GM18508 (cell line): Measurements from ENCODE around the gene TMEM38B.
A peak's percentile ranks its signal among the peaks of the same experiment; 100 is the strongest.
"Not testable (repeated sequence)": the region's sequence is repeated elsewhere in the genome, so short reads cannot be mapped to it uniquely, and the experiment has no call there.

Experiments used
- ATAC-seq: cut with Tn5 transposase; IDR thresholded peaks from one replicate; pipeline ENCODE4 v1.9.1; 2021; ENCODE audit warnings: moderate number of reproducible peaks; ENCODE audit not compliant: insufficient read depth, unreplicated experiment

TMEM38B gene

DNA sequence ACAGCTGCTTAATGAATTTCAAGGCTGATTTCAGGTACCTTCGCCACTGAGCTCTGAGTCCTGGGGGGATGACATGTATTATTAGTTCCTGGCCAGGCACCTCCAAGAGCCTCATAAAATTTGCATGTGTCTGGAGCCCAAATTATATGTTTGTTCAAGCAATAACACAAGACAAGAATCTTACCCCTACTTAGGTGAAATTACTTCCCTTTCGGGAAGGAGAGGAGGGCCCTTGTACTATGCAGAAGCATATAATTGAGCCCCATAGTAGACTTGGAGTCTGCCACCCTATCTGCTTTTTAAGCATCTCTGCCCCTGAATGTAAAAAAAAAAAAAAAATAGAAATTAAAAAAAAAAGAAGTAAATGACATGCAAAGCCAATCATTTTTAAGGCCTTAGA, 13.0 kb upstream of the TMEM38B start:
- ATAC-seq: no peak

DNA sequence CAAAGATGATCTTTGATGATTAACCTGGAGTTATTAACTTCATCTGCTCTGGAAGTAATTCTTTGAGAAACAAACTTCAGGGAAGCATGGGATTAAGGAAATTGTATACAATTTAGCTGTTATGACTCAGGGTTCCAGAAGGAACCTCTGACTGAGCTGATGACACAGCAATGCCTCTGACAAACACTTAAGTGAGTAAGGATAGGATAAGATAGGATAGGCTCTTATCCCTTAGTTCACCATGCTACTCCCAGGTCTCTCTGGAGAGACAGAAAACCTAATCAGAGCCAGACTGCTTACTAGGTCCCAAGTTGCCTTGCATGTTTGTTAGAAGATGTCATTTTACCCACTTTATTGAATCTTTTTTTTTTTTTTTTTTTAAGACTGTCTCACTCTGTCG, 12.6 kb upstream of the TMEM38B start:
- ATAC-seq: no peak

DNA sequence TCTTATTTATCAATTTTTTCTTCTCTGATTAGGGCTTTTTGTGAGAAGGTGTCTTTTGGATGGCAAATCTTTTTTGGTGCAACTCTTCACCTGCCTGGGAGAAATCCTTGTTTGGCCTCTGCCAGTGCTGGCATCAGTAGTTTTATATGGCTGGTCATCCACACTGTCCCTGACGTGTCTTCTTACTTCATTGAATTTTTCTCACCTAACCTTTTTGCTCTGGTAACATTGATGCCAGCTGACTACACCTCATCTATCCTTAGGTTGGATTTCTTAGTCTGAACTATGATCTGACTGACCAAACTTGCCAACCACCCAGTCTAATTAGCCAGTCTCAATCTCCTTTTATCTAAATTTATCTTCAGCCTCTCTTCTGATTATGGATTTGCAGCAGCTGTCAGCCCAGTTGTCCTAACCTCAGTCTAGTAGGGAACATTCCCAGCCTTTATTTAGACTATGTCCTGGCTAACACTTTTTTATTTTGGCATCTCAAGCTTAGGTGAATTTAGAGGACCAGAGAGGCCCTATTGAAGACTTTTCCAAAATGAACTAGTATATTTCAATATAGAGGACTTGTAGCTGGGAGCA, 10.6 kb upstream of the TMEM38B start:
- no peak for ATAC-seq

DNA sequence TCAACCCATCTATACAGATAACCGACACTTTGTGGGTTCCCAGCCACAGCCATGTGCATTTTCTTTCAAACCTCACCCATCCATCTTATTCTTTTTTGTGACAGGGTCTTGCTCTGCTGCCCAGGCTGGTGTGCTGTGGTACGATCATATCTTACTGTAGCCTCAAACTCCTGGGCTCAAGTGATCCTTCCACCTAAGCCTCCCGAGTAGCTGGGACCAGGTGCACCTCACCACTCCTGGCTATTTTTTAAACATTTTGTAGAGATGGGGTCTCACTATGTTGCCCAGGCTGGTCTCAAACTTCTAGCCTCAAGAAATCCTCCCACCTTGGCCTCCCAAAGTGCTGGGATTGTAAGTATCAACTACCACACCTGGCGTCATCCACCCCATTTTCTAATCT, 7.4 kb upstream of the TMEM38B start:
- ATAC-seq: no peak

DNA sequence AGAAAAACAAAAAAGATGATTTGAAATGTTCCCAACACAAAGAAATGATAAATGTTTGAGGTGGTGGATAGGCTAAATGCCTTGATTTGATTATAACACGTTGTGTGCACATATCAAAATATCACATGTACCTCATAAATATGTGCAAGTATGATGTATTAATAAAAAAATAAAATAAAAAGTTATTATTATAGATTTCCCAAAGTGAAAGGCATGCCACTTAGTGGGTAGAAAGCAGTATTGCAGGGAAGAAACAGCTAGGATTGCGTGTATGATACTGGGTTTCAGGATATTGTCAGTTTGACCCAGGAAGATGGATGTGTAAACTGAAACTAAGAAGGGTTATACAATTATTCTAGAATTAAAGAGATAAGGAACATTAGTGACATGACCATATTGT, 3.6 kb upstream of the TMEM38B start:
- ATAC-seq: no peak

DNA sequence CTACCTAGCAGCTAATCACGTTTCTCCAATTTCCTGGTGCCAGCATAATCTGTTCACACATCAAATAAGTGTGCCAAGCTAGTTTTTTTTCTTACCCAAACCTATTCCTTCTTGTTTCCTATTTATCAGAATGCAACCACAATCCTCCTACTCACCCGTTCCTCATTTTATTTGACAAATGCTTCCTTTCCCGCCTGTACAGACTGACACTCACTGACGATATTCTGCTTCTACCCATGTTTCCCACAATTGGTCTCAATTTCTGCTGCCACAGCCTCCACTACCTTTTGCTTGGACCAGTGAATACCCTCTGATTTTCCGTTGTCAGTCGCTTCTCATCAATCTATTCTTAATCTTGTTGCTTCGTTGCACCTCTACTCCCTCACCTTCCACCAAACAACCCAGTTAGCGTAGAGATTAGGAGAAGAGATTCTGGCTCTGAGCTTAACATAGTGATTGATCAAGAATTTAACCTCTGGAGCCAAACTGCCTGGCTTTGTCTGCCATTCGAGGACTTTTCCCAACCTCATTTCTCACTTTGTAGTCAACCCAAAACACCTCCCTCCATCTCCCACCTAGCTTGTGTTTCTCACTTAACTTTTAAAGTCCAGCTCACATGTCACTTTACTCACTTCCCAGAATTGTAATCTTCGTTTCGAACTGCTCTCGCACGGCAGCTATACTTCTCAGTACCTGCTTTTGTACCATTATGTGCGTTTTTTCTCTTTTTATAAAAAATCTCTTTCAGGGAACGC, 729 bp upstream of the TMEM38B start:
- peak; percentile 21 for ATAC-seq

DNA sequence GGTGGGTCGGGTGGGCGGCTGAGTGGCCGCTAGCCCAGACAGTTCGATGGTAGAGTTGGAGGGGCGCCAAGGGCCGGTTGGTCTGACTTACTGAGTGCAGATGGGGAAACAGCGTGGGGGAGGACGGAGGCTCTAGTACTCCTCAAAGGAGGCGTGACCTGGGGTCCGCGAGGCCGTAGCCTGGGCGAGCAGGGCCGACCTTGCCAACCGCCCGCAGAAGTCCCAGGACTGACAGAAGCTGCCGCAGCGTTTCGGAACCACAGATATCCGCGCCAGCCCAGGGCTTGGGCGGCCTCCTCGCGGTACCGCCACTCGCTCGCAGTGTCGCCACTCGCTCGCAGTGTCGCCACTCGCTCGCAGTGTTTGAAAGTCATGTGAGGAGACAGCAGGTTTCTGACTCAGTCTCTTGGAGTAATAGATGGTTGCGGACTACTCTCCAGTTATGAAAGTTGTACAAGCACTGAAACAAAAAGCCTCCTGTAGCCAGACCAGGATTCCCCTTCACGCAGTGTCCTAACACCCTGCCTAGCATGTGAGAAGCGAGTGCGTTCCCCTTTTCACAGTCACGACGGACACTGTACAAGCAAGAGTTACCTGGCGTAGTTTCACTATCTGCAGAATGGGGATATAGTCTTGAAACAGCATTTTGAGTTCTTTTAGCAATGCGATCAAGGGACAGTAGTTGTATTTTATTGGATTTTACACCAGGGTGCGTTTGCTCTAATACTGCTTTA, 674 bp downstream of the TMEM38B start:
- ATAC-seq: peak; percentile 47

DNA sequence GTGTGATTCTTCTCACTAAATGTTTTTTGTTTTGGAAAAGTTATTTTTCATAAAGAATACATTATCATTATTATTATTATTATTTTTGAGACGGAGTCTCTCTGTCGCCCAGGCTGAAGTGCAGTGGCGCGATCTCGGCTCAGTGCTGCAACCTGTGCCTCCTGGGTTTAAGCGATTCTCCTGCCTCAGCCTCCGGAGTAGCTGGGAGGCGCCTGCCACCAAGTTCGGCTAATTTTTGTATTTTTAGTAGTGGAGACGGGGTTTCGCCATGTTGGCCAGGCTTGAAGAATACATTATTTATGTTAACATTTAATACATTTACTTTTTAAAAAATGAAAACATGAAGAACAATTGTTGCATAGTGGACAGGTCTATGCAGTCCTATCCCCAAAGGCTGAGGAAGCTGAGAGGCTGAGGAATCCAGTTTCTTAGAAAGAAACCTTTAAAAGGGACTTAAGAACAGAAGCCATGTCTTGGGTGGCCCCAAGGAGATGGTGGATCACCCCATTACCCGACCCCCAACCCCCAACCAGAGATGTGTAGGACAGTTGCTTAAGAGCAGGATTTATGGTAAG, 2.0 kb downstream of the TMEM38B start:
- no peak for ATAC-seq

DNA sequence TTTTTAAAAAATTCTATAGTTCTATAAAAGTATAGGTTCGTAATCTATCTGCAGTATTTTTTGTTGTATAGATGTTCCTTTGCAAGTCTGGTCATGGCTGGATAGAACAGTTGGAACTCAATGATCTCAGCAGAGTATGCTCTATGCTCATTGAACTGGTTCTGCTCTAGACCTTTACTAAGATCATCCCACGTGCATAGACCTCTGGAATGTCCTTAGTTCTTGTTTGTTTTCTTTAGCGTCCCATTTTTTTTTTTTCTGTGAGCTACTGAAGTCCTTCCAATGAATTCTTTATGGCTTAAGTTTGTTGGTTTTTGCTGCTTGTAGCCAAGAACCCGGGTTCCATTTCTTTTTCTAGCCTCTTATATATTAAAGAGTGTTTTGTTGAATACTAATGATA, 3.5 kb downstream of the TMEM38B start:
- ATAC-seq: no peak

DNA sequence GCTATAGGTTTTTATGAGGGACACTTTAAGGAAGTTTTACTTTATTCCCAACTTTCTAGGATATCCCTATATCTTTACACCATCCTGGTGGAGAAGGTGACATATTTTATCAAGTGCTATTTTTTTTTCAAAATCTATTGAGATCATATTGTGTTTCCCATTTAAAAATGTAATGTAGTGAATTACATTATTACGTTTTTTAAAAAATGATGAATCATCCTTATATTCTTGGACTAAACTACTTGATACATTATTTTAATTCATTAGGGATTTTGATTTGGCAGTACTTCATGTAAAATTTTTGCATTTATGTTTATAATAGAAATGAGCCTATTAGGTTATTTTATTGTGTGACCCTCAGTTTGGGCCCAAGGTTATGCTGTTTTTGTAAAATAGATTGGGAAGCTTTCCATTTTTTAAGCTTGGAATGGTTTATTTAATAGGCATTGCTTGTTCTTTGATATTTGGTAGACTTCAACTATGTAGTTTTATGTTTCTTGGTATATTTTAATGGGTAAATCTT, 4.1 kb downstream of the TMEM38B start:
- ATAC-seq: no peak

DNA sequence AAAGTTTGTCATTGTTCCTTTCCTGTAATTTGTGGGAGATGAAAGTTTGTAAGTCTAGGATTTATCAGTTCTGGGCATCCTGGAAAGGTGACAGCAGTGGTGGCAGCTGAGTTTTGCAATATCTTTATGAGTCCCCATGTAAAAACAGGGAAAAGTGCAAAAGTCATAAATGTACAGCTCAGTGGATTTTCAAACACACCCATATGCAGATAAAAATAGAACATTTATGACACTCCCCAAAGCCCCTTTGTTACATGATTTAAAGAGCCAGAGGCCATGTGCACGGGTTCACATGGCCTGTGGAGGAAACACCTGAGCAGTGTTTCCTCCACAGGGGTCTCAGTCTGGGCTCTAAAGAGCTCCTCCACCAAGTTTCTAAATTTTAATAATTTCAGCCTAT, 6.3 kb downstream of the TMEM38B start:
- no peak for ATAC-seq

DNA sequence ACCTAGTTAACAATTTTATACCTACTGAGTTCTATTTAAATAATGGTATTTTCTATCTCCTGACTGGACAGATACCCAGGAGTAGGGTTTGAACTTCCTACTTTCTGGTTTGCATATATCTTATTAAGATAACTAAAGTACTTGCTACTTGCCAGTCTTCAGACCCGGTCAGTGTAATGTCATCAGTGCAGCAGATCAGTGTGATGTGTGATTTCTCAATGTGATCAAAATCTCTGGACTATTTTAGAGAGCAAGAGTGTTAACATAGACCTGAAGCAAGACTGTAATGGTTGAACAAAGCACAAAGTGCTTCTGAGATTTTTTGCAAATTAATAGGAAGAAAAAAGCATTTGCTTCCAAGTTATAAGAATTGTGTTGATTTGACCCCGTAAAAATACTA, 6.8 kb downstream of the TMEM38B start:
- no peak for ATAC-seq

DNA sequence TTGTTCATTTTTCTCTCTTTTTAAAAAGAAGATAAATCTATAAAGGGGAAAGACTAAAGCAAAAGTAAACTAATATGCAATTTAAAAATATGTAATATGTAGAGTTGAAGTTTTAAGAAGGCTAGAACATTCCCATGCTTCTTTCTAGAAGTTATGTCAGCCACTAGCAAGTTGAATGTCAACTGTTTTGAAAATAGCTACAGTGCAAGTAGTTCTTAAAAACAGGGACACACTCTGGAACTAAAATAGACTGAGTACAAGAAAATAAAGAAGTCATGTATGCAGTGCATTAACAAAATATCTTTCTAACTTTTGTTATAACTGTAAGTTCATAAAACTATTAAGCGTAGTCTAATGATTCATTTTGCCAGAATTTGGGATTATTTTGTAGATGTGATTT, 7.9 kb downstream of the TMEM38B start:
- no peak for ATAC-seq

DNA sequence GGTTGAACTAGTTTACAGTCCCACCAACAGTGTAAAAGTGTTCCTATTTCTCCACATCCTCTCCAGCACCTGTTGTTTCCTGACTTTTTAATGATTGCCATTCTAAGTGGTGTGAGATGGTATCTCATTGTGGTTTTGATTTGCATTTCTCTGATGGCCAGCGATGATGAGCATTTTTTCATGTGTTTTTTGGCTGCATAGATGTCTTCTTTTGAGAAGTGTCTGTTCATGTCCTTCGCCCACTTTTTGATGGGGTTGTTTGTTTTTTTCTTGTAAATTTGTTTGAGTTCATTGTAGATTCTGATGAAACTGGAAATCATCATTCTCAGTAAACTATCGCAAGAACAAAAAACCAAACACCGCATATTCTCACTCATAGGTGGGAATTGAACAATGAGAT, 9.3 kb downstream of the TMEM38B start:
- not testable (repeated sequence) for ATAC-seq

DNA sequence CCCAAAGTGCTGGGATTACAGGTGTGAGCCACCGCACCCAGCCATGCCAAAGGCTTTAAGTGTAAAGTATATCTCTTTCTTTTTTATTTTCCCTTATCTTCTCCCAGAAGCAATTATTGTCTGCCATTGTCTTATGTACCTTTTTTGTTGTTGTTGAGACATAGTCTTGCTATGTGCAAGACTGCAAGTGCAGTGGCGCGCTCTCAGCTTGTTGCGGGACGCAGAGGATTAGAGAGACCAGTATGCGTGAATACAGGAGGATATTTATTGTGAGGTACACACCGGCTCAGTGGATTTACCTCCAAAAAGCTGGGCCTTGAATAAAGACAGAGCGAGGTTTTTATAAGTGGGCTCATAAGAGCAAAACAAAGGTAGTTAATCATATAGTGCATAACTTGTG, 11.8 kb downstream of the TMEM38B start:
- no peak for ATAC-seq

DNA sequence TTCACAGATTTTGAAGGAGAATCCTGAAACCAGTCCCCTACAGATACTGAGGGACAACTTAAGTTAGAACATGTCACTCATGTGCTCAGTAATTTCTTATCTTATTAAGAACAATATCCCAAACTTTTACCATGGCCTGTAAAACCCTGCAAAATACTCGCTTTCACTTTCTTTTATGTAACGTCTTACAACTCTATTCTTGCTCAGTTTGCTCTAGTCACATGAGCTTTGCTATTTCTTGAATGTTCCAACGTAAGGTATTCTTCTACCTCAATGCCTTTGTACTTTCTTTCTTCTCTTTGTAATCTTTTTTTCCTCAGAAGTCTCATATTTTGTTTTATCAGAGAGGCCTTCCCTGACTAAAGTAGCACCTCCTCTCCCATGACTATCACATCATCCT, 14.1 kb downstream of the TMEM38B start:
- ATAC-seq: no peak

DNA sequence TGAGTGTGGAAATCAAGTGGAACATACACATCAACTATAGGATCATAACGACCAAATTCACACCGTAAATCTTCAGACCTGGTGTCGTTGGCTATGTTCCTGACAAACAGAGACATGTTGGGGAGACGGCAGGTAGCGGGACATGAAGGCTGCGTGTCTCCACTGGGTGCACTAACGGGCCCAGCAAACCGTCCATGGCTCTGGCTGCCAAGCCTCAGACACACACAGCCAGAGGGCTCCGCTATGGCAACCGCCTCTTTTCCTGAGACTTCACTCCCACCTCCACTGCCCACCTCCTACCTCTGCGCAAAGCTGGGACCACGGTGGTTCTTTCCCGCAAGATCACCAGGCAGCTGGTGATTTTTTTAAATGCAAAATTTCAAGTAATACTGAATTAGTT, 16.3 kb downstream of the TMEM38B start:
- ATAC-seq: no peak

DNA sequence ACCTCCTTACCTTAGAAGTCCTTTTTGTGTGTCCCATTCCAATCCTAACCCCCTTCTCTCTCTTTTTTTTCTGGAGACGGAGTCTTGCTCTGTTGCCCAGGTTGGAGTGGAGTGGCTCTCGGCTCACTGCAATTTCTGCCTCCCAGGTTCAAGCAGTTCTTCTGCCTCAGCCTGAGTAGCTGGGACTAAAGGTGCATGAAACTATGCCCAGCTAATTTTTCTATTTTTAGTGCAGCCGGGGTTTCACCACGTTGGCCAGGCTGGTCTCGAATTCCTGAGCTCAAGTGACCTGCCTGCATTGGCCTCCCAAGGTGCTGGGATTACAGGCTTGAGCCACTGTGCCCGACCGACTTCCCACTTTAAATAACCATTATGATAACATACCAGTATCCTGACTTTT, 17.5 kb downstream of the TMEM38B start:
- no peak for ATAC-seq

DNA sequence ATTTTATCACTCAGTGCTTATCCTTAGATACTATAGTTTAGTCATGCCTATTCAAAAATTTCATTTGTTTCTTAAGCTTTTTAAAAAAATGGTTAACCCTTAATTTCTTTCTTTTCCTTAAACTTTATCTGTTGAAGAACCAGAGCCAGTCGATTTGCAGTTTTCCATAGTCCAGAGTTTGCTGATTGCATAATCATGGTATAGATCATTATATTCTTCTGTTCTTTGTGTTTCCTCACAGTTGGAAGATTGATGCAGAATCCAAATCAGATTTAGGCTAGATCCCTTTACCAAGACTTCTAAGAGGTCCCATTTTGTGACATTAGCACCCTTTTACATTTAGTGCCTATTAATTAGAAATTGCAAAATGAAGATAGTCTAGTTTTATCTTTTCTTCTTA, 18.0 kb downstream of the TMEM38B start:
- no peak for ATAC-seq

DNA sequence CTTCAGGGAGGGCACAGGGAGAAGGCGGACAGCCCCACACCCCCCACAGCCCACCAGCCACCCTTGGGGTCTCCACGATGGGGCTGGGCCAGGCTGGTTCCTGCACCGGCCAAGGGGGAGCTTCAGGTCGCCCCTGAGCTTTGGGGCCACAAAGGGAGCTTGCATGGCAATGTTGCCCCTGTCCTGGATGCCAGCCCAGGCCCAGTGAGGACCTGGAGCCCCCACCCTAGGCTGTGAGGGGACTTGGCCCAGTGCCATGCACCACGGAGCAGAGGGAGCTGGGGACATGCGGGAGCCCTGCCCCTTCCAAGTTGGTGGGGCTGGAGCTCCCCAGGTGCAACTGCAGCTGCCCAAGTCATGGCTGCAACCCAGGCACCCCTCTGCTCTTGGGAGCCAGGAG, 18.4 kb downstream of the TMEM38B start:
- ATAC-seq: no peak
